UCSD-AML1 (cell line): ENCODE measurements around the gene TAP2.
"Not testable (repeated sequence)": the region's sequence is repeated elsewhere in the genome, so short reads cannot be mapped to it uniquely, and the experiment has no call there.

Experiments
- DNase-seq: peaks from one replicate; lab custom pipeline; 2025; ENCODE audit not compliant: unreplicated experiment; lab: John Stamatoyannopoulos, UW

TAP2 gene

GRCh38 chr6:32836873-32837272, 1.7 kb downstream of the TAP2 start:
- DNase-seq, result no peak

- DNase-seq, result no peak
Measured at GRCh38 chr6:32835167-32835893, 3.2 kb downstream of the TAP2 start.

GRCh38 chr6:32833664-32834063, 4.9 kb downstream of the TAP2 start:
- DNase-seq, result no peak

GRCh38 chr6:32832535-32832934, 6.0 kb downstream of the TAP2 start:
- no peak for DNase-seq

GRCh38 chr6:32830936-32831335, 7.6 kb downstream of the TAP2 start:
- no peak for DNase-seq

GRCh38 chr6:32830017-32830416, 8.5 kb downstream of the TAP2 start:
- no peak for DNase-seq

- no peak for DNase-seq
Measured at GRCh38 chr6:32829495-32829894, 9.0 kb downstream of the TAP2 start.

GRCh38 chr6:32827025-32827424, 11.5 kb downstream of the TAP2 start:
- DNase-seq, result no peak

GRCh38 chr6:32825966-32826365, 12.6 kb downstream of the TAP2 start:
- DNase-seq, result no peak

GRCh38 chr6:32819729-32820128, 18.8 kb downstream of the TAP2 start:
- DNase-seq, result no peak

GRCh38 chr6:32818867-32819266, 19.7 kb downstream of the TAP2 start:
- DNase-seq, result no peak

GRCh38 chr6:32816746-32817204, 21.8 kb downstream of the TAP2 start, which contains the start of gene HLA-DOB:
Gene HLA-DOB, minus strand, starts transcription at chr6:32817002. Its CDS starts 51 bp downstream, at chr6:32816951.
- no peak for DNase-seq

- no peak for DNase-seq
Measured at GRCh38 chr6:32815996-32816395, 22.5 kb downstream of the TAP2 start.

GRCh38 chr6:32815115-32815514, 23.4 kb downstream of the TAP2 start:
- no peak for DNase-seq

- DNase-seq, result no peak
Measured at GRCh38 chr6:32814145-32814544, 24.4 kb downstream of the TAP2 start.

GRCh38 chr6:32809171-32809570, 29.4 kb downstream of the TAP2 start:
- no peak for DNase-seq

GRCh38 chr6:32807020-32807580, 31.4 kb downstream of the TAP2 start:
- DNase-seq, result no peak

- DNase-seq, result not testable (repeated sequence)
Measured at GRCh38 chr6:32805404-32805803, 33.1 kb downstream of the TAP2 start.

GRCh38 chr6:32803416-32803815, 35.1 kb downstream of the TAP2 start:
- DNase-seq, result no peak

- DNase-seq, result no peak
Measured at GRCh38 chr6:32799740-32800139, 38.8 kb downstream of the TAP2 start.

GRCh38 chr6:32799168-32799567, 39.4 kb downstream of the TAP2 start:
- DNase-seq, result no peak

- DNase-seq, result peak; percentile 81
Measured at GRCh38 chr6:32796848-32797776, 41.4 kb downstream of the TAP2 start.
